IMR-90 (cell line): ENCODE results near the gene ATP10D. TPM values are rescaled to one million over a fixed set of nuclear protein-coding genes. Genes with fewer than 3 reads are reported as not detected.

Experiments
- ATAC-seq: fragments of 200-7000 bp; cut with Tn5 transposase; 2 replicates; pipeline ENCODE4 v1.9.1; 2020; ENCODE audit warnings: low read depth, mild to moderate bottlenecking, moderate library complexity
- BruUV-seq: library from RNA; stranded (reverse); fragments of 400-500 nt; replicated peaks from 2 replicates; lab custom pipeline; 2021; lab: Mats Ljungman, UMichigan
- CTCF ChIA-PET: fragments of 300-600 bp; formaldehyde crosslinking; extraction: SDS; loops from one replicate; lab custom pipeline; 2021; ENCODE audit warnings: antibody characterized with exemption; lab: Yijun Ruan, JAX
- POLR2A ChIA-PET: fragments of 300-600 bp; sonication (Branson Sonifier 250); formaldehyde crosslinking; loops from one replicate; lab custom pipeline; 2022; ENCODE audit warnings: antibody characterized with exemption; ENCODE audit not compliant: unreplicated experiment; lab: Charles Lee
- DNase-seq: peaks from one replicate; pipeline ENCODE4 v3.0.0; 2013
- H2AFZ ChIP-seq: replicated peaks from 2 replicates; pipeline ENCODE3; 2013; ENCODE audit warnings: low read length, mild to moderate bottlenecking; ENCODE audit not compliant: poor library complexity
- H2AK5ac ChIP-seq: 2 replicates; pipeline ENCODE4 v1.6.1; 2013; ENCODE audit warnings: low read depth, low read length, inconsistent platforms
- H2AK9ac ChIP-seq: replicated peaks from 2 replicates; pipeline ENCODE3; 2013; ENCODE audit warnings: mild to moderate bottlenecking, low read depth, low read length, moderate library complexity; ENCODE audit not compliant: poor library complexity
- H2BK120ac ChIP-seq: 2 replicates; pipeline ENCODE4 v1.6.1; 2013; ENCODE audit warnings: low read depth, low read length, inconsistent platforms
- H2BK15ac ChIP-seq: 3 replicates; pipeline ENCODE4 v1.6.1; 2013; ENCODE audit warnings: low read depth, low read length, inconsistent platforms
- H2BK20ac ChIP-seq: 2 replicates; pipeline ENCODE4 v1.6.1; 2013; ENCODE audit warnings: low read depth, mild to moderate bottlenecking, inconsistent platforms, low read length, moderate library complexity
- H2BK5ac ChIP-seq: 2 replicates; pipeline ENCODE4 v1.6.1; 2013; ENCODE audit warnings: mild to moderate bottlenecking, low read depth, low read length, inconsistent platforms; ENCODE audit not compliant: poor library complexity, severe bottlenecking
- H3K14ac ChIP-seq: replicated peaks from 2 replicates; pipeline ENCODE4 v1.6.1; 2013; ENCODE audit warnings: low read depth, low read length, inconsistent platforms
- H3K18ac ChIP-seq: 2 replicates; pipeline ENCODE4 v1.6.1; 2013; ENCODE audit warnings: low read depth, low read length, control low read depth
- H3K23ac ChIP-seq: 2 replicates; pipeline ENCODE4 v1.6.1; 2013; ENCODE audit warnings: low read depth, low read length, inconsistent platforms
- H3K27ac ChIP-seq: 2 replicates; pipeline ENCODE4 v1.5.1; 2013; ENCODE audit warnings: mild to moderate bottlenecking, control low read depth, low read length; ENCODE audit not compliant: insufficient read depth
- H3K27me3 ChIP-seq: 2 replicates; pipeline ENCODE4 v1.6.1; 2013; ENCODE audit warnings: low read length; ENCODE audit not compliant: control insufficient read depth, insufficient read depth
- H3K36me3 ChIP-seq: 2 replicates; pipeline ENCODE4 v1.6.1; 2013; ENCODE audit warnings: low read length, mixed read lengths; ENCODE audit not compliant: control insufficient read depth, insufficient read depth
- H3K4ac ChIP-seq: 2 replicates; pipeline ENCODE4 v1.6.1; 2013; ENCODE audit warnings: low read depth, low read length, inconsistent platforms
- H3K4me1 ChIP-seq: 2 replicates; pipeline ENCODE4 v1.6.1; 2013; ENCODE audit warnings: low read length, mixed read lengths; ENCODE audit not compliant: control insufficient read depth, insufficient read depth
- H3K4me2 ChIP-seq: 2 replicates; pipeline ENCODE4 v1.6.1; 2013; ENCODE audit warnings: low read depth, mild to moderate bottlenecking, control low read depth, low read length, moderate library complexity
- H3K4me3 ChIP-seq: 2 replicates; pipeline ENCODE4 v1.5.1; 2013; ENCODE audit warnings: low read depth, mild to moderate bottlenecking, control low read depth, low read length, moderate library complexity; ENCODE audit not compliant: insufficient read depth
- H3K56ac ChIP-seq: 2 replicates; pipeline ENCODE4 v1.6.1; 2013; ENCODE audit warnings: low read length, inconsistent platforms; ENCODE audit not compliant: insufficient read depth; ENCODE audit errors: extremely low read depth
- H3K79me1 ChIP-seq, 2 experiments: 2 replicates each; pipeline ENCODE4 v1.6.1; 2013; ENCODE audit warnings: low read length in 2 of 2, inconsistent platforms in 1 of 2, low read depth in 1 of 2
- H3K9ac ChIP-seq: 2 replicates; pipeline ENCODE4 v1.6.1; 2013; ENCODE audit warnings: low read depth, low read length, control low read depth
- H3K9me1 ChIP-seq: 2 replicates; pipeline ENCODE4 v1.6.1; 2013; ENCODE audit warnings: low read length, inconsistent platforms; ENCODE audit not compliant: insufficient read depth
- H3K9me3 ChIP-seq: 2 replicates; pipeline ENCODE4 v1.6.1; 2013; ENCODE audit warnings: low read length; ENCODE audit not compliant: control insufficient read depth, insufficient read depth
- H4K20me1 ChIP-seq: 2 replicates; pipeline ENCODE4 v1.6.1; 2013; ENCODE audit warnings: low read length, inconsistent platforms; ENCODE audit not compliant: insufficient read depth
- H4K5ac ChIP-seq: 2 replicates; pipeline ENCODE4 v1.6.1; 2013; ENCODE audit warnings: mild to moderate bottlenecking, low read depth, low read length, control low read depth
- H4K8ac ChIP-seq, 2 experiments: 2 replicates each; pipeline ENCODE4 v1.6.1; 2013; ENCODE audit warnings: low read depth in 2 of 2, low read length in 2 of 2, control low read depth in 1 of 2, inconsistent platforms in 1 of 2
- H4K91ac ChIP-seq: 2 replicates; pipeline ENCODE4 v1.6.1; 2013; ENCODE audit warnings: low read depth, low read length, inconsistent platforms; ENCODE audit not compliant: insufficient read depth
- BHLHE40 ChIP-seq: fragments of 150-350 bp; IDR thresholded peaks from 2 replicates; pipeline ENCODE4 v1.6.1; 2016; ENCODE audit warnings: mild to moderate bottlenecking, low read depth, low read length
- CEBPB ChIP-seq: IDR thresholded peaks from 2 replicates; pipeline ENCODE4 v1.6.1; 2012; ENCODE audit warnings: low read depth, low read length, improper control_type of control experiment
- CHD1 ChIP-seq: IDR thresholded peaks from 2 replicates; pipeline ENCODE4 v1.6.1; 2012; ENCODE audit warnings: low read depth, low read length, improper control_type of control experiment
- FOS ChIP-seq: fragments of 150-350 bp; IDR thresholded peaks from 2 replicates; pipeline ENCODE4 v1.6.1; 2016; ENCODE audit warnings: low read depth, low read length
- MAFK ChIP-seq: IDR thresholded peaks from 2 replicates; pipeline ENCODE4 v1.6.1; 2012; ENCODE audit warnings: low read depth, low read length, improper control_type of control experiment
- MAZ ChIP-seq: IDR thresholded peaks from 2 replicates; pipeline ENCODE4 v1.6.1; 2012; ENCODE audit warnings: low read depth, mild to moderate bottlenecking, low read length, improper control_type of control experiment, moderate library complexity, borderline replicate concordance
- MXI1 ChIP-seq: IDR thresholded peaks from 2 replicates; pipeline ENCODE4 v1.6.1; 2012; ENCODE audit warnings: low read depth, mild to moderate bottlenecking, low read length, moderate library complexity, borderline replicate concordance
- NFE2L2 ChIP-seq: fragments of 150-350 bp; IDR thresholded peaks from 2 replicates; pipeline ENCODE4 v1.6.1; 2016; ENCODE audit warnings: low read depth, mild to moderate bottlenecking, low read length
- POLR2A ChIP-seq: IDR thresholded peaks from 2 replicates; pipeline ENCODE4 v1.6.1; 2012; ENCODE audit warnings: mild to moderate bottlenecking, low read depth, low read length
- RAD21 ChIP-seq: IDR thresholded peaks from 2 replicates; pipeline ENCODE4 v1.6.1; 2012; ENCODE audit warnings: low read length, improper control_type of control experiment
- RCOR1 ChIP-seq: IDR thresholded peaks from 2 replicates; pipeline ENCODE4 v1.6.1; 2012; ENCODE audit warnings: mild to moderate bottlenecking, low read length, improper control_type of control experiment; ENCODE audit not compliant: insufficient replicate concordance
- RFX5 ChIP-seq: IDR thresholded peaks from 2 replicates; pipeline ENCODE4 v1.8.0; 2012; ENCODE audit warnings: low read depth, mild to moderate bottlenecking, low read length, moderate library complexity
- SMC3 ChIP-seq: fragments of 150-350 bp; IDR thresholded peaks from 2 replicates; pipeline ENCODE4 v1.6.1; 2016; ENCODE audit warnings: low read depth, mild to moderate bottlenecking, antibody characterized with exemption, low read length, moderate library complexity
- WGBS, 2 experiments: methylation state at CpG; one replicate each; pipeline versions ENCODE4 v1.1.5 to v1.1.7; 2013; ENCODE audit warnings: missing lambda C conversion rate in 2 of 2; ENCODE audit not compliant: insufficient read length in 1 of 2; ENCODE audit errors: extremely low coverage in 2 of 2; 5-methylcytosine and 5-hydroxymethylcytosine counted together
- dilution Hi-C: fragments of 300-500 bp; cut with HindIII; formaldehyde crosslinking; loops from one replicate; pipeline ENCODE4 v1.14.3; 2018; ENCODE audit warnings: low sequenced_read_pairs; ENCODE audit not compliant: unreplicated experiment
- in situ Hi-C: fragments of 300-500 bp; cut with MboI; formaldehyde crosslinking; loops from 3 replicates; pipeline ENCODE4 v1.14.3; 2019; ENCODE audit warnings: low sequenced_read_pairs, inconsistent platforms, mixed read lengths
- intact Hi-C: fragments of 100-400 bp; cut with micrococcal nuclease; formaldehyde crosslinking; loops from 2 replicates; pipeline ENCODE4 v1.10.0; 2022
- polyA plus RNA-seq, 3 experiments: library from polyadenylated mRNA; depleted of rRNA; stranded (reverse); fragments of >200 nt; gene quantifications; 2 replicates each; pipeline ENCODE4 v1.2.3, GENCODE V29; 2012; ENCODE audit warnings: low replicate concordance in 1 of 3
- total RNA-seq: library from RNA; depleted of rRNA; stranded (reverse); fragments of >200 nt; gene quantifications from 2 replicates; pipeline ENCODE4 v1.2.3, GENCODE V29; 2012
- TF ChIP-seq, protein P1 (sequence below): fragments of 150-350 bp; IDR thresholded peaks from 2 replicates; pipeline ENCODE4 v1.6.1; 2017; ENCODE audit warnings: mild to moderate bottlenecking, antibody characterized with exemption, low read length, low read depth
- TF ChIP-seq, protein P2 (sequence below): conservative IDR thresholded peaks from 2 replicates; pipeline ENCODE4 v1.5.1; 2012; ENCODE audit warnings: mild to moderate bottlenecking, low read depth, low read length, improper control_type of control experiment
- TF ChIP-seq, protein P3 (sequence below): fragments of 150-350 bp; IDR thresholded peaks from 2 replicates; pipeline ENCODE4 v1.6.1; 2016; ENCODE audit warnings: low read depth, mild to moderate bottlenecking, low read length, moderate library complexity, borderline replicate concordance

The ATP10D gene
- total and polyA plus RNA-seq, 2 of the 4 experiments (the other 2 are of a cell fraction), result 28.9 to 135 TPM

DNA sequence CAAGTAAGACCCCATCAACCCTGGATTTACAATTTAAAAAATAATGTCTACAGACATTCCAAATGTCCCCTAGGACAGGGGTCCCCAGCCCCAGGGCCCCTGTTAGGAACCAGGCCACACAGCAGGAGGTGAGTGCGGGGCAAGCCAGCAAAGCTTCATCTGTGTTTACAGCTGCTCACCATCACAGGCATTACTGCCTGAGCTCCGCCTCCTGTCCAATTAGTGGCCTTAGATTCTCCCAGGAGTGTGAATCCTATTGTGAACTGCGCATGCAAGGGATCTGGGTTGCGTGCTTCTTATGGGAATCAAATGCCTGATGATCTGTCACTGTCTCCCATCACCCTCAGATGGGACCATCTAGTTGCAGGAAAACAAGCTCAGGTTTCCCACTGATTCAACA lies 146.1 kb downstream of the ATP10D start:
- H2AFZ ChIP-seq, result no peak overlapping the region
- TF ChIP-seq, protein P1, sequence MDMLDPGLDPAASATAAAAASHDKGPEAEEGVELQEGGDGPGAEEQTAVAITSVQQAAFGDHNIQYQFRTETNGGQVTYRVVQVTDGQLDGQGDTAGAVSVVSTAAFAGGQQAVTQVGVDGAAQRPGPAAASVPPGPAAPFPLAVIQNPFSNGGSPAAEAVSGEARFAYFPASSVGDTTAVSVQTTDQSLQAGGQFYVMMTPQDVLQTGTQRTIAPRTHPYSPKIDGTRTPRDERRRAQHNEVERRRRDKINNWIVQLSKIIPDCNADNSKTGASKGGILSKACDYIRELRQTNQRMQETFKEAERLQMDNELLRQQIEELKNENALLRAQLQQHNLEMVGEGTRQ, result no peak
- TF ChIP-seq BHLHE40 (no peak), RCOR1 (no peak), RFX5 (no peak), MAZ (no peak), FOS (no peak), POLR2A (no peak), CHD1 (no peak), RAD21 (no peak), CEBPB (no peak), NFE2L2 (no peak), MAFK (no peak), SMC3 (no peak), MXI1 (no peak)
- TF ChIP-seq, protein P2, sequence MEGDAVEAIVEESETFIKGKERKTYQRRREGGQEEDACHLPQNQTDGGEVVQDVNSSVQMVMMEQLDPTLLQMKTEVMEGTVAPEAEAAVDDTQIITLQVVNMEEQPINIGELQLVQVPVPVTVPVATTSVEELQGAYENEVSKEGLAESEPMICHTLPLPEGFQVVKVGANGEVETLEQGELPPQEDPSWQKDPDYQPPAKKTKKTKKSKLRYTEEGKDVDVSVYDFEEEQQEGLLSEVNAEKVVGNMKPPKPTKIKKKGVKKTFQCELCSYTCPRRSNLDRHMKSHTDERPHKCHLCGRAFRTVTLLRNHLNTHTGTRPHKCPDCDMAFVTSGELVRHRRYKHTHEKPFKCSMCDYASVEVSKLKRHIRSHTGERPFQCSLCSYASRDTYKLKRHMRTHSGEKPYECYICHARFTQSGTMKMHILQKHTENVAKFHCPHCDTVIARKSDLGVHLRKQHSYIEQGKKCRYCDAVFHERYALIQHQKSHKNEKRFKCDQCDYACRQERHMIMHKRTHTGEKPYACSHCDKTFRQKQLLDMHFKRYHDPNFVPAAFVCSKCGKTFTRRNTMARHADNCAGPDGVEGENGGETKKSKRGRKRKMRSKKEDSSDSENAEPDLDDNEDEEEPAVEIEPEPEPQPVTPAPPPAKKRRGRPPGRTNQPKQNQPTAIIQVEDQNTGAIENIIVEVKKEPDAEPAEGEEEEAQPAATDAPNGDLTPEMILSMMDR, result no peak
- TF ChIP-seq, protein P3, sequence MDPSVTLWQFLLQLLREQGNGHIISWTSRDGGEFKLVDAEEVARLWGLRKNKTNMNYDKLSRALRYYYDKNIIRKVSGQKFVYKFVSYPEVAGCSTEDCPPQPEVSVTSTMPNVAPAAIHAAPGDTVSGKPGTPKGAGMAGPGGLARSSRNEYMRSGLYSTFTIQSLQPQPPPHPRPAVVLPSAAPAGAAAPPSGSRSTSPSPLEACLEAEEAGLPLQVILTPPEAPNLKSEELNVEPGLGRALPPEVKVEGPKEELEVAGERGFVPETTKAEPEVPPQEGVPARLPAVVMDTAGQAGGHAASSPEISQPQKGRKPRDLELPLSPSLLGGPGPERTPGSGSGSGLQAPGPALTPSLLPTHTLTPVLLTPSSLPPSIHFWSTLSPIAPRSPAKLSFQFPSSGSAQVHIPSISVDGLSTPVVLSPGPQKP, result no peak
- H3K56ac ChIP-seq, result no peak overlapping the region
- dilution Hi-C loops (no loop called here), in situ Hi-C loops (no loop called here), intact Hi-C loops (no loop called here)
- DNase-seq (no peak), ATAC-seq (no peak)
- no peak overlapping the region for H3K4ac ChIP-seq
- ChIA-PET CTCF (interaction anchor here (0.6 kb wide), 2 partner anchors 598 to 751 kb away, joined by 3 read pairs; no protein-coding TSS in a partner anchor), POLR2A (no interaction called here)
- no peaks in the 10 kb centered on the region for H3K79me1 ChIP-seq
- H2AK9ac ChIP-seq, result no peak overlapping the region
- no peaks in the 10 kb centered on the region for H4K20me1 ChIP-seq
- no TSS peak for BruUV-seq
- H3K27ac ChIP-seq, result no peak overlapping the region
- no peak overlapping the region for H4K91ac ChIP-seq
- H2AK5ac ChIP-seq, result no peak overlapping the region
- H3K27me3 ChIP-seq, result no peaks in the 10 kb centered on the region
- no peak overlapping the region for H3K9ac ChIP-seq
- no peaks in the 10 kb centered on the region for H3K9me1 ChIP-seq
- no peaks in the 10 kb centered on the region for H3K9me3 ChIP-seq
- H3K18ac ChIP-seq, result no peak overlapping the region
- H2BK120ac ChIP-seq, result no peak overlapping the region
- no peak overlapping the region for H3K14ac ChIP-seq
- no peak overlapping the region for H3K4me2 ChIP-seq
- H3K4me3 ChIP-seq, result no peak overlapping the region
- H2BK20ac ChIP-seq, result no peak overlapping the region
- H4K5ac ChIP-seq, result no peak overlapping the region
- H2BK5ac ChIP-seq, result no peak overlapping the region
- H3K4me1 ChIP-seq, result no peaks in the 10 kb centered on the region
- H2BK15ac ChIP-seq, result no peak overlapping the region
- H4K8ac ChIP-seq, result no peak overlapping the region
- WGBS, 2 experiments, result no CpG with 5 or more reads among the region's 4 CpGs
- no peaks in the 10 kb centered on the region for H3K36me3 ChIP-seq
- H3K23ac ChIP-seq, result no peak overlapping the region
